H1 (cell line): ENCODE data around the gene VWF.

ENCODE experiments used
- BCL11A ChIP-seq, 2 experiments: IDR thresholded peaks; one replicate each; pipeline ENCODE4 v1.6.1; 2011; ENCODE audit warnings: low read depth in 2 of 2, low read length in 2 of 2, mild to moderate bottlenecking in 2 of 2
- CBX5 ChIP-seq: fragments of 300-800, 300-1000 bp; sonication (generic); IDR thresholded peaks from 2 replicates; pipeline ENCODE4 v1.7.1; 2016; ENCODE audit warnings: antibody characterized with exemption, low read length, low read depth
- CEBPB ChIP-seq: IDR thresholded peaks from 2 replicates; pipeline ENCODE4 v1.6.1; 2012; ENCODE audit warnings: low read depth, low read length
- CTCF ChIP-seq, 3 experiments: IDR thresholded peaks; 1 replicate in 2 of 3; 2 replicates in 1 of 3; pipeline versions ENCODE4 v1.5.1 to v1.6.1; 2011; ENCODE audit warnings: low read length in 3 of 3, mild to moderate bottlenecking in 3 of 3, inconsistent platforms in 2 of 3, low read depth in 1 of 3, moderate library complexity in 1 of 3; ENCODE audit not compliant: insufficient read depth in 1 of 3; ENCODE audit errors: control extremely low read depth in 1 of 3
- EZH2 ChIP-seq: fragments of 200-600 bp; sonication (generic); IDR thresholded peaks from 2 replicates; pipeline ENCODE4 v1.7.1; 2012; ENCODE audit warnings: low read depth, mild to moderate bottlenecking, moderate library complexity, low read length, inconsistent platforms; ENCODE audit not compliant: severe bottlenecking
- GABPA ChIP-seq: IDR thresholded peaks from 2 replicates; pipeline ENCODE4 v1.6.1; 2011; ENCODE audit warnings: mild to moderate bottlenecking, low read length, moderate library complexity, borderline replicate concordance; ENCODE audit not compliant: insufficient read depth
- KDM1A ChIP-seq: fragments of 200-600, 300-600 bp; sonication (generic); IDR thresholded peaks from 2 replicates; pipeline ENCODE4 v1.7.1; 2016; ENCODE audit warnings: mild to moderate bottlenecking, low read length, borderline replicate concordance
- POLR2A ChIP-seq, 2 experiments: IDR thresholded peaks; 1 replicate in 1 of 2; 2 replicates in 1 of 2; pipeline ENCODE4 v1.6.1; 2011; ENCODE audit warnings: low read depth in 2 of 2, low read length in 2 of 2, mild to moderate bottlenecking in 2 of 2; ENCODE audit errors: control extremely low read depth in 1 of 2
- POLR2AphosphoS5 ChIP-seq: IDR thresholded peaks from 2 replicates; pipeline ENCODE4 v1.6.1; 2011; ENCODE audit warnings: low read depth, low read length
- RBBP5 ChIP-seq: IDR thresholded peaks from 2 replicates; pipeline ENCODE4 v1.7.1; 2012; ENCODE audit warnings: low read depth, mild to moderate bottlenecking, inconsistent platforms, low read length, moderate library complexity, borderline replicate concordance
- SIRT6 ChIP-seq: IDR thresholded peaks from one replicate; pipeline ENCODE4 v1.7.1; 2012; ENCODE audit warnings: low read length, inconsistent platforms
- SRF ChIP-seq: IDR thresholded peaks from 2 replicates; pipeline ENCODE4 v1.6.1; 2011; ENCODE audit warnings: mild to moderate bottlenecking, low read depth, low read length, moderate library complexity
- TCF12 ChIP-seq: IDR thresholded peaks from 2 replicates; pipeline ENCODE4 v1.6.1; 2011; ENCODE audit warnings: low read depth, mild to moderate bottlenecking, low read length
- YY1 ChIP-seq: IDR thresholded peaks from 2 replicates; pipeline ENCODE4 v1.6.1; 2011; ENCODE audit warnings: low read depth, mild to moderate bottlenecking, low read length

GRCh38 chr12:6042446-6042845 is 82.0 kb downstream of the VWF start:
- TF ChIP-seq CEBPB = no peak
- no peak for TF ChIP-seq YY1
- no peak for TF ChIP-seq RBBP5
- no peak for TF ChIP-seq EZH2
- TF ChIP-seq CTCF (IDR thresholded peaks at IDR 0.05; ENCODE audit: control extremely low read depth in 1 of 3, insufficient read depth in 1 of 3, low read depth in 1 of 3, low read length in 3 of 3) = no peak
- no peak for TF ChIP-seq GABPA
- TF ChIP-seq TCF12 = no peak
- no peak for TF ChIP-seq POLR2A (IDR thresholded peaks at IDR 0.05; ENCODE audit: control extremely low read depth in 1 of 2, low read depth in 2 of 2, low read length in 2 of 2)
- TF ChIP-seq BCL11A (IDR thresholded peaks at IDR 0.05; ENCODE audit: low read depth in 2 of 2, low read length in 2 of 2) = no peak
- no peak for TF ChIP-seq KDM1A
- no peak for TF ChIP-seq POLR2AphosphoS5
- no peak for TF ChIP-seq SRF
- TF ChIP-seq CBX5 = no peak
- no peak for TF ChIP-seq SIRT6
